Smooth muscle cell of the brain vasculature (primary cell): ENCODE measurements around the gene STXBP1.
"Not testable (repeated sequence)": the region's sequence is repeated elsewhere in the genome, so short reads cannot be mapped to it uniquely, and the experiment has no call there.

Experiments used
- DNase-seq: peaks from one replicate; pipeline ENCODE4 v3.0.0-alpha.2; 2012; ENCODE audit warnings: low read depth, low spot score

Gene STXBP1

GRCh38 chr9:127614961-127615360, 2.9 kb downstream of the STXBP1 start:
- no peak for DNase-seq

DNA sequence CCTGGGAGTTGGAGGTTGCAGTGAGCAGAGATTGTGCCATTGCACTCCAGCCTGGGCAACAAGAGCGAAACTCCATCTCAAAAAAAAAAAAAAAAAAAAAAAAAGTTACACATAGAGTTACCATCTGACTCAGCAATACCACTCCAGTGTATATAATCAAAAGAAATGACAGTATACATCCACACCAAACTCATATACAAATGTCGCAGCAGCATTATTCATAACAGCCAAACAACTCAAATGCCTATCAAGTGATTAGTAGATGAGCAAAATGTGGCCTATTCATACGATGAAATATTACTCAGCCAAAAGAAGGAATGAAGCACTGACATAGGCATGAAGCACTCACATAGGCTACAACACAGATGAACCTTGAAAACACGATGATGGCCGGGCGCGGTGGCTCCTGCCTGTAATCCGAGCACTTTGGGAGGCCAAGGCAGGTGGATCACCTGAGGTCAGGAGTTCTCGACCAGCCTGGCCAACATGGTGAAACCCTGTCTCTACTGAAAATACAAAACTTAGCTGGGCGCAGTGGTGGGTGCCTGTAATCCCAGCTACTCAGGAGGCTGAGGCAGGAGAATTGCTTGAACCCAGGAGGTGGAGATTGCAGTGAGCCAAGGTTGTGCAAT, 9.4 kb downstream of the STXBP1 start:
- DNase-seq = not testable (repeated sequence)

DNA sequence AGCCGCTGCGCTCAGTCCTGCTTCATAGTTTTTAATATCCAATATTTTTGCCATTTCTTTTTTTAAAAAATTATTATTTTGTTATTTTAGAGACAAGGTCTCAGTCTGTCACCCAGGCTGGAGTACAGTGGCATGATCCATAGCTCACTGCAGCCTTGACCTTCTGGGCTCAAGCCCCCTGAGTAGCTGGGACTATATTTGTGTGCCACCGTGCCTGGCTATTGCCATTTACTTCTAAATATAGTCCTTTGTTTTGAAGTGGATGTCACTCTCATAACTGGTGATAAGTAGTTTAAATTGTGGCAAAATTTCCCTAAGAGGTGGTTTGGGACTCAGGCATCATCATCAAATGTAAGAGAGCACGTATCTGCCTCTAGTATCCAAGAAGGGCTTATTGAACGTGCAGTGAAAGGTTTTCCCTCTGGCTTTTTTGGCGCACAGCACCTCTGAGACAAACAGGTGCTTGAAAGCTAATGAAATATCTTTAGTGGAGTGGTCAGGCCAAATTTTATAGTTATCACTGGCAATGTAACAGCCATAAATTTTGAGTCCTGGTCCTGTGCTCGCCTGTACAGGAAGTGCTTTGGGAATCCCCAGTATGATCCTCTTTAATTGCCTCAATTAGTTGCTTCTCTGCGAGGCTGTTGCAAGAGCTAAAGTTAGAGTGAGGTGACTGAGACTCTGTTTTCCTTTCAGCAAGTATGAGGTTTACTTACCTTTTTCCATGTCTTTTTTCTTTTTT, 14.8 kb downstream of the STXBP1 start:
- DNase-seq = no peak

DNA sequence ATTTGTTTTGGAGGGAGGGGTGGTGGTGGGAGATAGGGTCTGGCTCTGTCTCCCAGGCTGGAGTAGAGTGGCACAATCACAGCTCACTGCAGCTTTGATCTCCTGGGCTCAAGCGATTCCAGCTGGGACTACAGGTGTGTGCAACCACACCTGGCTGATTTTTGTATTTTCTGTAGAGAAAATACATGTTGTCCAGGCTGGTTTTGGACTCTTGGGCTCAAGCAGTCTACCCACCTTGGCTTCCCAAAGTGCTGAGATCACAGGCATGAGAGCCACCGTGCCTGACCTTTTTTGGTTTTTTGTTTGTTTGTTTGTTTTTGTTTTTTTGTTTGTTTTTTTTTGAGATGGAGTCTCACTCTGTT, 15.4 kb downstream of the STXBP1 start:
- no peak for DNase-seq

DNA sequence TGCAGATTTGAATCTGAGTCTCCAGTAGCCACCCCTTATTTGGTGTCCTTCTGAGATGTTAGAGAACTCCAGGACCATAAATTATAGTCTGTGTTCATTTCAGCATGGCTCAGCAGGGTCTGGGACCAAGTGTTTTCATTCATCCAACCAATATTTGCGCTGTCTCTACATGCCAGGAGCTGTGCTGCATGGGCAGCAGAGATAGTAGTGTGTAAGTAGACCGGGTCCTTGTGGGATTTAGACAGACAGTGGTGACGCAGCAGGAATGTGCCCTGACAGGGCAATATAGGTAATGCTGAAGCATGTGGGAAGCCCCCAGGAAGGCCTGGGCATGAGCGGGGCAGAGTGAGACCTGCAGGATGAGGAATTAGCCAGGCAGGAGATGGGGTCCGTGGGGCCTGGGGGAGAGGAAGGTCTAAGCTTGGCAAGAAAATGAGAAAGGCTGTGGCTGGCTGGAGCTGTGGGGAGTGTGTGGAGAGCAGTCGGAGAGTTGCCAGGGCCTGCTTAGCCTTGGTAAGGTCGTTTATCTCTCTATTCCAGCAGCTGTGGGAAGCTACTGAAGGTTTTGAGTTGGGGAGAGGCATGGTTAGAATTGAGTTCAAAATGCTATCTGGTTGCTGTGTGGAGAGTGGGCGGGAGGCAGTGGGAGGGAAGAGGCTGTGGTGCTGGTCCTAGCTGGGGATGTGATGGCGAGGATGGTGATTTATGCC, 16.8 kb downstream of the STXBP1 start:
- DNase-seq = no peak

DNA sequence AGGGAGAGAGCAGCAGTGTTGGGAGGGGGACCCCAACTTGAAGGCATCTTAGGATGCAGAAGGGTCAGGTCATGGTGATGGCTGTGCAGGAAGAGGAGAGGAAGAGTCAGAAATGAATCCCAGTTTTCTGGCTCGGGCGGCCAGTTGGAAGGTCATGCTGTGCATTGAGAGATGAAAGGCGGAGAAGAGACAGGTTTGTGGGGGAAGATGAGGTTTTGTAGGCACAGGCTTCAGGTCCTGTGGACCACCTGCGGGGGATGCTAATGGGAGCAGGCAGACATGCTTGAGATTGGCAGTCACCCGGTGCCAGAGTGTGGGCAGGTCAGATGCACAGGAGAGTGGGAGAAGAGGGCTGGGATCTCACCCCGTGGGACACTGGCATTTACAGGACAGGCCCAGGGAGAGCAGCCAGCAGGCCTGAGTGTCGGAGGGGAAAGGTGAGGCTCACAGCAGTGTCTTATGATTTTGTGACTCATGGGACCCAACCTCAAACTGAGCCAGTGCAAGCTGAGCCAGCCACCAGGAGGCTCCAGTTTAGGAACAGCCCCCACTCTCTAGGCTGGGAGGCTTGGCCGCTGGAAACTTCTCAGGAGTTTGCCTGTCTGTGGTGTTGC, 17.5 kb downstream of the STXBP1 start:
- DNase-seq = no peak

- no peak for DNase-seq
Observed at GRCh38 chr9:127633216-127633862, 21.3 kb downstream of the STXBP1 start.

DNA sequence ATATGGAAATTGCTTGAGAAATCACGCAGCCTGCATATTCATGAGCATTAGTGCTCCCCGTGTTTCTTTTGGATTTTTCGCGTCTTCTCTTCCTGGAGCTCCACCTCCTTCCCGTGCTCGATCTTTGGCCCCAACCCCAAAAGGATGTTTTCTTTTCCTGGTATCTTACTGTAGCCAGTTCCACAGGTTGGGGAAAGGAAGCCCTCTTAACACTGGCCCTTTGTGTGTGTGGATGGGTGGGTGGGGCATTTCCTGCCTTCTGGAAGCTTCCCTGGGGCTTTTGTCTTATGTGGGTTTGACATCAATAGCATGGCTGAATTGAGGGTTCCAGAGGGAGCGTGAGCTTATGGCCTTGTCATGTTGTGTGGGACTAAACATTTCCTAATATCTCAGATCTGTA, 21.9 kb downstream of the STXBP1 start:
- no peak for DNase-seq

GRCh38 chr9:127634698-127635097, 22.6 kb downstream of the STXBP1 start:
- DNase-seq = no peak

DNA sequence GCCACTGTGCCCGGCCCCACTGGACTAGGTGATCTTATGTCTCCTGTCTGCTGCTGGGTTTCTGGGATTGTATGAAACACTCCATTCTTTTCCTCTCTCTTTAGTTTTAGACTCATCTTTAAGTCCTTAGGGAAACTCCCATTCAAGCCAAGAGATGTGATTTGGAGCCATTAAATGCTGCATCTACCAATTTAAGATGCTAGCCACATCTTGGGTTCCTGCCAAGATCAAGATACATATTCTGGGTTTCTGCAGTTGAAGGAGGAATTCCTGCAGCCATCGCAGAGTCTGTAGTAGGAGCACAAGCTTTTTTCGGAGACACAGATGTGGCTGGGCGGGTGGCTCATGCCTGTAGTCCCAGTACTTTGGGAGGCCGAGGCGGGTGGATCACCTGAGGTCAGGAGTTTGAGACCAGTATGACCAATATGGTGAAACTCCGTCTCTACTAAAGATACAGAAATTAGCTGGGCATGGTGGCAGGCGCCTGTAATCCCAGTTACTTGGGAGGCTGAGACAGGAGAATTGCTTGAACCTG, 23.2 kb downstream of the STXBP1 start:
- DNase-seq = no peak

DNA sequence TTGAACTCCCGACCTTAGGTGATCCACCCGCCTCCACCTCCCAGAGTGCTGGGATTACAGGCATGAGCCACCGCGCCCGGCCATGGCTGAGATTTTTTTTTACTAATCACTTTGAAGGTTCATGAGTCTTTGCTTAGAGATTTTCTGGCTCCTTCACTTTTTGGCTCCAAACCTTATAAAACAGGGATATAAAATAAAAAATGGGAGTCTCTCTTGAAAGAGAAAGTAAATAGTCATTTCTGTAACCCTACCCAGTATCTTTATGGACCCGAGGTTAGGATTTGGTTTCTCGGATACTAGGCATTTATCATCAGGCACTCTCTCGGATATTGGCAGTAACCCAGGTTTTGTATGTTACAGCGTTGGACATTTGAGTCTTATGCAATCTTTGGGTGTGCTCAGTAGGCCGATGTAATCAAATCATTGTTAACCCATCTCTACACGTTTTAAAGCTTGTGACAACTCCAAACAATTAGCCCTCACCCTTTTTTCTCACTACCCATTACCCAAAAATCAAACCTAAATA, 25.3 kb downstream of the STXBP1 start:
- DNase-seq = peak; percentile 18

DNA sequence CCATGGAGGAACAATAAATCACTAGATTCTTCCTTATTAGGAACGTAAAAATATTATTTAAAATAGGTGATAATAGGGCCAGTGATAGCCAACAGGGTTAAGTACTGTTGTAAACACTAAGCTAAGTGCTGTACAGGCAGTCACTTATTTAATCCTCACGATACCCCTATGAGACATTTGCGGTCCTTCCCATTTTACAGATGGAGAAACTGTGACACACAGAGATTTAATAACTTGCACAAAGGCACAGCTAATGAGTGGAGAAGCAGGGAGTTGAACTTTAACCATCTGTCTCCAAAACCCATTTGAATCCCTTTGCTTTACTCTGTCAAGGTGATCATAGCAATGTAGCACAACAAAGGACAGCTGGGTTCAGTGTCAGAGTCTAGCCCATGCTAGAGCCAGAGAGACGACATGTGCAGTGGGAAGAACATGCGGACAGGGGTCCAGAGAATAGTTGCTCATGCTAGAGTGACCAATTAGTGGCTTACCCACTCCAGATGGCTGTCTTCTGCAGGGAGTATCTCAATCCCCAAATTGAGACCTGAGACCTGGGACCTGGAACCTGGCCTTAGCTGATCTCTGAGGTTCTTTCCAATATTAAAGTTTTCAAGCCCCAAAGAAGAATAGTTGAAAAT, 28.9 kb downstream of the STXBP1 start:
- no peak for DNase-seq

DNA sequence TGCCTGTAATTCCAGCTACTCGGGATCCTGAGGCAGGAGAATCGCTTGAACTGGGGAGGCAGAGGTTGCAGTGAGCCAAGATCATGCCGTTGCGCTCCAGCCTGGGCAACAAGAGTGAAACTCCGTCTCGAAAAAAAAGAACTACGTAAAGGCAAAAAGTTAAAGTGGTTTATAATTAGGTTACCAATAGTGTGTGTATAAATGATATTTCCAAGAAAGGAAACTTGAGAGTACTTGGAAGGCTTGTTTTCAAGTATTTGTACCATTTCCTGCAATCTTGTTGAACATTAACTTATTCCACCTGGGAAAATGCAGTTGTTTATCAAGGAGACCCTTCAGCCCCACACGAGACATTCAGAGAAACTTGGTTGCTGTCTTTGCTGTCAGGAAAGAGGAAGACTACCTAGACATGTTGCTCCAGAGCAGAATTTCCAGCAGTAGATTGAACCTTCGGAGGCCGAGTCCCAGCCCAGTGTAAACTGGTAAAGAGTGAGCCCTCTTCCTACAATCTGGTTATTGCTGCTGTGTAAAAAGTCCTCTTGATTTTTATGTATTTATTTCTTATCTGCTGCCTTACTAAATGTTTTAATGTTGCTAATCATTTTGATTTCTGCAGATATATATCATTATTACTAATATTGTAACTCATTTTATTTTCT, 30.1 kb downstream of the STXBP1 start:
- DNase-seq = no peak

- no peak for DNase-seq
Observed at GRCh38 chr9:127644146-127644827, 32.2 kb downstream of the STXBP1 start.

- no peak for DNase-seq
Observed at GRCh38 chr9:127644943-127645342, 32.9 kb downstream of the STXBP1 start.

DNA sequence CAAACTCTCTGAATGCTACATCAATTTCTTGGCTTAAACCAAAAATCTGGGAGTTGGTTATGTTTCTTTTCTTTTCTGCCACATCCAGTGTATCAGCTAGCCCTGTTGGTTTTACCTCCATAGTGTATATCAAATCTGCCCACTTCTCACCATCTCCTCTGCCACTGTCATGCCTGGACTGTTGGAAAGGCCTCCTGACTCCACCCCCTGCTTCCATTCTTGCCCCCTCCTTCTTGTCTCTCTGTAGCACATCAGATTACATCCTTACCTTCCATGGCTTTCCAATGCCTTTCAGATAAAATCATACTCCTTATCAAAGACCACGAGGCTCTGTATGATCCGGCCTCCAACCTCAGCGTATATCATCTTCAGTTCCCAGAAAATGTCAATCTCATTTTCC, 35.4 kb downstream of the STXBP1 start:
- DNase-seq = no peak

- DNase-seq = no peak
Observed at GRCh38 chr9:127650518-127650917, 38.4 kb downstream of the STXBP1 start.

- DNase-seq = no peak
Observed at GRCh38 chr9:127651697-127652610, 39.9 kb downstream of the STXBP1 start.

DNA sequence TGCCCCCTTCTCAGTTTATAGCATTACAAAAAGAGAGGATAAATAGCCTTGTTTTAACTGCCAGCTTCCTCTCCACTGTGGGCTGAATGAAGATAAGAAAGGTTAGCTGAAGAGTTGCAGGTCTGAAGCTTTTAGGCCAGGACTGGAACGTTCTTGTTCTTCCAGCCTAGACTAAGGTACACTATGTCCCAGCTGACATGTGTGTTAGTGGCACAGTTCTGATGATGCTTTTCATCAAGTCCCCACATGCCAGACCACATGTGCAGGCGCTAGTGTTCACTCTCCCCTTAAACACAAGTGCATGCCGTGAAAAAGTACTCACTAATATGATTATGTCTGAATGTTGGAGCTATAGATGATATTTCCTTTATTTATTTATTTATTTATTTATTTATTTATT, 40.7 kb downstream of the STXBP1 start:
- no peak for DNase-seq
